A549 treated with CpdA at 1 μM for 4 hours (cell line): ENCODE measurements around the gene SAMSN1. TPM values are rescaled to one million over a fixed set of nuclear protein-coding genes. Genes with fewer than 3 reads are reported as not detected.

Experiments
- total RNA-seq: library from RNA; stranded (reverse); fragments of 200-300 nt; extraction: Qiagen RNA extraction; gene quantifications from 5 replicates; pipeline ENCODE4 v1.2.3, GENCODE V29; 2022; ENCODE audit warnings: low read depth

SAMSN1 gene
- total RNA-seq, result not detected in 5 replicates

DNA sequence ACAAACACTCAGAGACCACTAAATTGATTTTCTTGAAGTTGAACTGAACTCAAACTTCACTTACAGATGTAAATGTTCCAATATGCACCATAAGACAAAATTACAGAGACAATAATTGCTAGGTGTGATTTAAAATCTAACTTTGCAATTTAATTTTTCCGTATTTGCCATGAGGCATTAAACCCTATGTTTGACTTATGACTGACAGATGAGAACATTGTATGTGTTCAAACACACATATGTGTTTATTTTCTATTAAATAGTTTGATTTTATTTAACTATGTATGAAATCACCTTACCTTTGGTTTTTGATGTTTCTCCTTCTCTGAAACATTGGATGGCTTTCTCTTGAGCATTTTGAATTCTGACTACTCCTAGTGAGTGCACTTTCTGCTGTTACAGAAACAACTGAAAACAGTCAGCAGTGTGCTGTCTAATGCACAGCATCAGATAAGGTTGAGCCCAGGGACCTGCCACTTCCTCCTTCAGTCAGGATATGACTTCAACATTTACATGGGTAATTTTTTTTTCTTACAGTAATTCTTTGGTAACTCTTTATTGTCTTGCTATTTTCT lies at the start of gene SAMSN1:
Gene SAMSN1, minus strand, starts transcription at position 410 of the 575 bp plus-strand sequence. Its CDS starts 54 bp downstream, at position 356.

Other genes starting within 250 kb of the SAMSN1 start
- 15.0 to 22.1 TPM (median 17.1 TPM) in 5 replicates for gene HSPA13, start 163.2 kb downstream of the SAMSN1 start, total RNA-seq